Activated CD8-positive, alpha-beta T cell treated with anti-CD3 and anti-CD28 coated beads for 36 hours (primary cell): ENCODE measurements around the gene NTF3. TPM values are rescaled to one million over a fixed set of nuclear protein-coding genes. Genes with fewer than 3 reads are reported as not detected.

Source experiments
- ATAC-seq: fragments of 200-7000 bp; cut with Tn5 transposase; one replicate; pipeline ENCODE4 v1.10.0; 2021; ENCODE audit warnings: mild to moderate bottlenecking, moderate library complexity
- CTCF ChIA-PET: fragments of 350-600 bp; sonication (Branson Sonifier 250); formaldehyde crosslinking; loops from one replicate; lab custom pipeline; 2021; ENCODE audit warnings: antibody characterized with exemption; lab: Charles Lee
- POLR2A ChIA-PET: fragments of 350-600 bp; sonication (Branson Sonifier 250); formaldehyde crosslinking; loops from one replicate; lab custom pipeline; 2021; ENCODE audit warnings: antibody characterized with exemption; lab: Charles Lee
- DNase-seq: peaks from one replicate; pipeline ENCODE4 v3.0.0-alpha.2; 2020
- H3K27ac Mint-ChIP-seq: one replicate; pipeline ENCODE4 v1.8.0; 2021; ENCODE audit warnings: mild to moderate bottlenecking, mixed read lengths
- H3K27me3 Mint-ChIP-seq: one replicate; pipeline ENCODE4 v1.8.0; 2021; ENCODE audit warnings: mixed read lengths
- H3K36me3 Mint-ChIP-seq: one replicate; pipeline ENCODE4 v1.8.0; 2021; ENCODE audit warnings: low read depth, mixed read lengths
- H3K4me1 Mint-ChIP-seq: one replicate; pipeline ENCODE4 v1.8.0; 2021; ENCODE audit warnings: low read depth, mixed read lengths
- H3K4me3 Mint-ChIP-seq: one replicate; pipeline ENCODE4 v1.8.0; 2021; ENCODE audit warnings: mild to moderate bottlenecking, moderate library complexity, mixed read lengths
- H3K9me3 Mint-ChIP-seq: one replicate; pipeline ENCODE4 v1.8.0; 2021; ENCODE audit warnings: mixed read lengths
- CTCF ChIP-seq: fragments of 200-600 bp; IDR thresholded peaks from one replicate; pipeline ENCODE4 v1.8.0; 2022; ENCODE audit warnings: antibody characterized with exemption, mild to moderate bottlenecking
- intact Hi-C: fragments of 100-400 bp; cut with micrococcal nuclease; formaldehyde crosslinking; loops from one replicate; pipeline ENCODE4 v1.10.0; 2022
- total RNA-seq, 2 experiments: library from RNA; stranded (reverse); gene quantifications; one replicate each; pipeline ENCODE4 v1.2.3, GENCODE V29; 2021

The NTF3 gene
- total RNA-seq, 2 experiments from 2014 or later = not detected

DNA sequence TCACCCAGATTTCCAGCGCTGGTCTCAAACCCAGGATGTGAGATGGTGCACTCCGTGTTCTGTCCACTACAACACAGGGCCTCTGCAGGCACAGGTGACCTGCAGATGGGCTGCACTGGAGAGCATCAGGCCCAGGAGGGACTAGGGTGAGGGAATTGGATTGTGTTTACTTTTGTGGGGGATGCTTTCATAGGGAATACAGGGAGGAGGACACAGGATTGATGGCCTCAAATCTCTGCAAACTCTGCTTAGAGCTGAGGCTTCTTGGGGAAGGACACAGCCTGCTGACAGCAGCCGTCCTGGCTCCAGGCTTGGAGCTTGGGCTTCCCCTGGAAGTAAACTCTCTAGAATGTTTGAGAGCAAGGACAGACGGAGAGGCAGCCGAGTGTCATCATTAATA is 57.1 kb downstream of the NTF3 start:
- Mint-ChIP-seq H3K9me3 (no peaks in the 10 kb centered on the region), H3K36me3 (no peaks in the 10 kb centered on the region), H3K4me1 (no peaks in the 10 kb centered on the region), H3K27me3 (peaks cover 1% of the 10 kb centered on the region), H3K27ac (no peak overlapping the region), H3K4me3 (no peak overlapping the region)
- DNase-seq (no peak), ATAC-seq (no peak)
- TF ChIP-seq CTCF = no peak
- intact Hi-C loops = no loop called here
- POLR2A ChIA-PET = no interaction called here
- CTCF ChIA-PET = no interaction called here

- Mint-ChIP-seq H3K9me3 (no peaks in the 10 kb centered on the region), H3K27ac (no peak overlapping the region), H3K36me3 (no peaks in the 10 kb centered on the region), H3K27me3 (peaks cover 1% of the 10 kb centered on the region), H3K4me3 (no peak overlapping the region), H3K4me1 (no peaks in the 10 kb centered on the region)
- intact Hi-C loops = no loop called here
- TF ChIP-seq CTCF = no peak
- ATAC-seq (no peak), DNase-seq (no peak)
- CTCF ChIA-PET = no interaction called here
- POLR2A ChIA-PET = interaction anchor here (0.6 kb wide), 1 partner anchor 205 kb away, joined by 3 read pairs; no protein-coding TSS in a partner anchor
Observed at GRCh38 chr12:5489760-5490406, 58.0 kb downstream of the NTF3 start.

DNA sequence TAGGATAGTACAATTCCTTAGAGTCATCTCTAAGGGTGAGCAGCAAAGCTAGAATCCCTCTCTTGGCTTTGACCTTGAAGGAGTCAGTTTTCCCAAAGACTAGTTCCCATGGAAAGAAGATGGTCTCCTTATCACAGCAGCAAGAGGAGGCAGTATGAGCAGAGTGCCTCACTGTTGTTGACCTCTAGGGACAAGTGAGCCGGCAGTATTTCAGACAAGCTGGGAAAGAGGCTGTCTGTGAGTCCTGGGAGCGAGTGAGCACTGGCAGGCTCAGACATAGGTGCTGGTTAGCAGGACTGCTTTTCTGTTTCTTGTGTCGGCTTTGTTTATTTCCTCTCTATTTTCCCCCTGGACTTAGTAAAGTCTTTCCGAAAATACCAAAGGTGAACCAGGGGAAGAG is 60.7 kb downstream of the NTF3 start:
- H3K36me3 Mint-ChIP-seq = no peaks in the 10 kb centered on the region
- CTCF ChIA-PET = no interaction called here
- no peaks in the 10 kb centered on the region for H3K9me3 Mint-ChIP-seq
- H3K27ac Mint-ChIP-seq = no peak overlapping the region
- H3K4me1 Mint-ChIP-seq = no peaks in the 10 kb centered on the region
- ATAC-seq = no peak
- H3K4me3 Mint-ChIP-seq = no peak overlapping the region
- no peak for DNase-seq
- POLR2A ChIA-PET = no interaction called here
- no peak for TF ChIP-seq CTCF
- intact Hi-C loops = no loop called here
- H3K27me3 Mint-ChIP-seq = peaks cover 1% of the 10 kb centered on the region

DNA sequence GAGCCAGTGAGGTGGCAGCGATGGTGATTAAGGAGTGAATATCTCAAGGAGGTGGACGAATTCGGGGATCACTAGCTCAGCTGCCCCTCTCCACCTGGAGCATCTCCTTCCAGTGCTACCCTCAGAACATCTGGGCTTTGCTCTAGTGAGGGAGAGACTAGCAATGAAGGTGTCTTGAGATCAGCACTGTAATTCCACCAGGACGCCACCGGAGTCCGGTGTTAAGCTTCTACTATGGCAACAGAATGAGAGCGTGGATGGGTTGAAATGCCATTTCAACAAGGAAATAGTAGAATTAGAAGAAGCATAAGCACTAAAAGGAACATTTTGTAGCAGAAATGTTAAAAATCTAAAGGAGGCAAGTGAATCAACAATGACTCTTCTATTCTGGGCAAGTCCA is 61.1 kb downstream of the NTF3 start:
- H3K4me3 Mint-ChIP-seq = no peak overlapping the region
- no peak for TF ChIP-seq CTCF
- H3K27me3 Mint-ChIP-seq = peaks cover 1% of the 10 kb centered on the region
- no peaks in the 10 kb centered on the region for H3K4me1 Mint-ChIP-seq
- no peaks in the 10 kb centered on the region for H3K36me3 Mint-ChIP-seq
- intact Hi-C loops = no loop called here
- CTCF ChIA-PET = no interaction called here
- POLR2A ChIA-PET = no interaction called here
- H3K9me3 Mint-ChIP-seq = no peaks in the 10 kb centered on the region
- no peak for ATAC-seq
- no peak for DNase-seq
- no peak overlapping the region for H3K27ac Mint-ChIP-seq

GRCh38 chr12:5494343-5494742 is 62.4 kb downstream of the NTF3 start:
- Mint-ChIP-seq H3K27ac (no peak overlapping the region), H3K4me1 (no peaks in the 10 kb centered on the region), H3K27me3 (peaks cover 1% of the 10 kb centered on the region), H3K9me3 (no peaks in the 10 kb centered on the region), H3K36me3 (no peaks in the 10 kb centered on the region), H3K4me3 (no peak overlapping the region)
- ChIA-PET CTCF (no interaction called here), POLR2A (no interaction called here)
- intact Hi-C loops = no loop called here
- DNase-seq (no peak), ATAC-seq (no peak)
- TF ChIP-seq CTCF = no peak
